Fibroblast of skin of right biceps (primary cell): ENCODE measurements around the gene SYCP2.
"Not testable (repeated sequence)": the region's sequence is repeated elsewhere in the genome, so short reads cannot be mapped to it uniquely, and the experiment has no call there.

Experiments
- DNase-seq: peaks from one replicate; pipeline ENCODE4 v3.0.0-alpha.2; 2013

The SYCP2 gene

DNA sequence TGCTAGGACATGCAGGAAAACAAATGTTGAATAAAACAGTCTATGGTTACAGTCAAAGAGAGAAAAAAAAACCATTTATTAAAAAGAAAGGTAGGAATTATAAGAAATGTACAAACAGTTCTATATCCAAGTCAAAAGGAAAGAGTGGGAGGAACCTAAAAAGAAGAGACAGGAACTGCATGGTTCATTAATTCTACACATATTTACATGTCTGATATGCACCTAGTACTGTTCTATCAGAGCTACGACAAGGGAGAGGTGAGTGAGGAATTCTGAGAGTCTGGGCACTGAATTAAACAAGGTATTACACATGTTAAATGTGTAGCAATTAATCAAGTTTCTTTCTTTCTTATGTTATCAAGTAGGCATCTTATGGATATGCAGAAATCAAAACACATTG is 41.9 kb downstream of the SYCP2 start:
- DNase-seq: no peak

DNA sequence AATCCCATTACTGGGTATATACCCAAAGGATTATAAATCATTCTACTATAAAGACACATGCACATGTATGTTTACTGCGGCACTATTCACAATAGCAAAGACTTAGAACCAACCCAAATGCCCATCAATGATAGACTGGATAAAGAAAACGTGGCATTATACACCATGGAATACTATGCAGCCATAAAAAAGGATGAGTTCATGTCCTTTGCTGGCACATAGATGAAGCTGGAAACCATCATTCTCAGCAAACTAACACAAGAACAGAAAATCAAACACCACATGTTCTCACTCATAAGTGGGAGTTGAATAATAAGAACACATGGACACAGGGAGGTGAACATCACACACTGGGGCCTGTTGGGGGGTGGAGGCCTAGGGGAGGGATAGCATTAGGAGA is 43.4 kb downstream of the SYCP2 start:
- not testable (repeated sequence) for DNase-seq

GRCh38 chr20:59888050-59888449 is 45.4 kb downstream of the SYCP2 start:
- no peak for DNase-seq

DNA sequence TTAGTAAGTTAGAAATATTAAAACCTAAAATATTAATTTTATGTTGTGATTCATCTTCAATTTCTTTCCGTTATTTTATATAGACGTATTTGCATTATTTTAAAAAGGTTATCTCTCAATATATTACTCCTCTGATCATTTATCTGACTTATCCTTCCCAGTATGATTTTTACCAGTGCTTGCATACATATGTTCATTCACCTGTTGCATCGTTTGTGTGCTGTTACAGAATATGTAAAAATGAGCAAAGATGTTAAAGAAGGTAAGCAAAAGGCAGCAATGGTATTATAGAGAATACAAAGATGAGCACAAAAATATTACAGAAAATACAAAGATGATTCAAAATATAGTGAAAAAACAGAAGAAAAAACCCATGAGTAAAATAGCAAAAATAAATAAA is 48.9 kb downstream of the SYCP2 start:
- DNase-seq: no peak

- no peak for DNase-seq
Measured at GRCh38 chr20:59880198-59880597, 53.2 kb downstream of the SYCP2 start.

DNA sequence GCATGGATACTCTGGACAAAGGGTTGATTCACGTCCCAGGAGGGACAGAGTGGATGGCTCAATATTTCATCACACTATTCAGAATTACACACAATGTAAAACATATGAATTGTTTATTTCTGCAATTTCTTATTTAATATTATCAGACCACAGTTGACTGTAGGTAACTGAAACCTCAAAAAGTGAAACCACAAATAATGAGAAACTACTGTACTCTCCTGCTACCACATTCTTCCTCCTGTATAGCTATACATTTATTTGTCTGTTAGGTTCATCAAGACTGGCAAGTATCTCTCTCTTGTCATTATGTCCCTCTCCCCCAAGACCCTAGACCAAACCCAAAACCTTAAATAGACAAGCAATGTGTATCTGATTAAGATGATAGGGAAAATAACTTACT is 60.0 kb downstream of the SYCP2 start:
- no peak for DNase-seq

DNA sequence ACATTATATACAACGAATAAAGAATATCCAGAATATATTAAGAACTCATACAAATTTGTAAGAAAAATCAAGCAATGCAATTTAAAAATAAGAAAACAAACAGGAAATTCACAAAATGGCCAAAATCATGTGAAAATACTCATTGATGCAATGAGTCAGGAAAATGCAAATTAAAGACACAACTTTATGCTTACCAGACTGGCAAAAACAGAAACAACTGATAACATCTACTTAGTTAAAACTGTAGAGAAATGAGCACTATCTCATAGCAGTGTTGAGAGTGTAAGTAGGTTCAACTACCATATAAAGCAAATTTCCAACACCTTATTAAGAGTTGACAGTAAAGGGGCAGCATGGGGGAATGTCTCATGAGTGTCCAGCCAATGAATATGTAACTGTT is 62.3 kb downstream of the SYCP2 start:
- DNase-seq: no peak

- no peak for DNase-seq
Measured at GRCh38 chr20:59866338-59866737, 67.1 kb downstream of the SYCP2 start.

DNA sequence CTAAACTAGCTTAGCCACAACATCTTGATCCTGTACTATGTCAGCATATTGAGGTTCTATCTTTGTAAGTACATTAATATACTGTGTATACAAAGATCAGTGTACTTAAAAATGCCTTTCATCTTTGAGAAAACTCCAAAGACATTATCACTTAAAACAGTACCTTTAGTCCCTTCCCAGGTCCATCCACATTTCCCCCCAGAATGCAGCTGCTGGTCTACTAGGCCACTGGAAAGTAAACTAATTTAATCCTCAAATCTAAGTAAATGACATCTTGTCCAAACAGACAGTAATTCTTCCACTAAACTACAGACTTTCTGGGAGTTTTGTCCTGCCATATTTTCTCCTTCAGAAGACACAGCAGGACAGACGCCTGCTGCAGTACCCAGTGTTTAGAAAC is 68.7 kb downstream of the SYCP2 start:
- no peak for DNase-seq

DNA sequence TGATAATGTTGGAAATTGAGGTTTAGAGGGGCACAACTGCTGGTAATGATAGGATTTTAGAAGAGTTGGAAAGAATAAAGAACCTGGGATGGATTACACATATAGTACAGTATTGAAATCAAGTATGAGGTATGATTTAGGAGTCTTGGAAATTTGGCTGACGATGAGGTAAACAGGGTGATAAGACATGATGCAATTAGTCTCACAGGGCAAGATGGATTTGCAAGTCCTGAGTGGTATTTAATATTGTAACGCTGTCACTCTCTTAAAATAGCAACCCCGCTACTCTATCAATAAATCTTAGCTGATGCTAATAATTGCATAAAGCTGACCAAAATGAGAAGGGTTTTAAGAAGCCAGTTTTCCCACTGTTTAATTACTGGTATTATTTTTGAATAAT is 70.4 kb downstream of the SYCP2 start:
- no peak for DNase-seq

DNA sequence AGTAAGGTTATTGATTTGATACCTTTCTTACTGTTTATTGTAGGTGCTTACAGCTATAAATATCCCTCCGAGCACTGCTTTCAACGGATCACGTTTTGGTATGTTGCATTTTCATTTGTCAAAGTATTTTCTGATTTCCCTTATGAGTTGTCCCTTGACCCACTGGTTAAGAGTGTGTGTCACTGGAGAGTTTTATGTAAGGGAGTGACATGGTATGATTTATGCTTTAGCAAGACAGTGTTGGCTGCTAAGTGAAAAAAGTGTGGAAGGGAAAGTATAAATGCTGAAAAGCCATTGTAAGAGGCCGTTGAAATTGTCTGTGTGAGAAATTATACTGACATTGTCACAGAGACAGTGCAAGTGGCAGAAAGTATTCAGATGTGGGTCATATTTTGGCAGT is 72.0 kb downstream of the SYCP2 start:
- DNase-seq: no peak

GRCh38 chr20:59858425-59858824 is 75.0 kb downstream of the SYCP2 start:
- no peak for DNase-seq

DNA sequence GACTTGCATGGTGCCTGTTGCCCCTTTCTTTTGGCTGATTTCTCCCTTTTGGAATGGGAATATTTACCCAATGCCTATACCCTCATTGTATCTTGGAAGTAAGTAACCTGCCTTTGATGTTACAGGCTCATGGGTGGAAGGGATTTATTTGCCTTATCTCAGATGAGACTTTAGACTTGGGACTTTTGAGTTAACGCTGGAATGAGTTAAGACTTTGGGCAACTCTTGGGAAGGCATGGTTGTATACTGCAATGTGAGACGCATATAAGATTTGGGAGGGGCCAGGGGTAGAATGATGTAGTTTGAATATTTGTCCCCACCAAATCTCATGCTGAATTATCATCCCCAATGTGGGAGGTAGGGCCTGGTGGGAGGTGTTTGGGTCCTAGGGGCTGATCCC is 75.5 kb downstream of the SYCP2 start:
- DNase-seq: no peak

- not testable (repeated sequence) for DNase-seq
Measured at GRCh38 chr20:59856941-59857340, 76.5 kb downstream of the SYCP2 start.

DNA sequence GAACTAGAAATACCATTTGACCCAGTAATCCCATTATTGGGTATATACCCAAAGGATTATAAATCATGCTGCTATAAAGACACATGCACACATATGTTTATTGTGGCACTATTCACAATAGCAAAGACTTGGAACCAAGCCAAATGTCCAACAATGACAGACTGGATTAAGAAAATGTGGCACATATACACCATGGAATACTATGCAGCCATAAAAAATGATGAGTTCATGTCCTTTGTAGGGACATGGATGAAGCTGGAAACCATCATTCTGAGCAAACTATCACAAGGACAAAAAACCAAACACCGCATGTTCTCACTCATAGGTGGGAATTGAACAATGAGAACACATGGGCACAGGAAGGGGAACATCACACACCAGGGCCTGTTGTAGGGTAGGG is 76.9 kb downstream of the SYCP2 start:
- DNase-seq: not testable (repeated sequence)

- DNase-seq: peak; percentile 37
Measured at GRCh38 chr20:59850018-59850641, 83.3 kb downstream of the SYCP2 start.

DNA sequence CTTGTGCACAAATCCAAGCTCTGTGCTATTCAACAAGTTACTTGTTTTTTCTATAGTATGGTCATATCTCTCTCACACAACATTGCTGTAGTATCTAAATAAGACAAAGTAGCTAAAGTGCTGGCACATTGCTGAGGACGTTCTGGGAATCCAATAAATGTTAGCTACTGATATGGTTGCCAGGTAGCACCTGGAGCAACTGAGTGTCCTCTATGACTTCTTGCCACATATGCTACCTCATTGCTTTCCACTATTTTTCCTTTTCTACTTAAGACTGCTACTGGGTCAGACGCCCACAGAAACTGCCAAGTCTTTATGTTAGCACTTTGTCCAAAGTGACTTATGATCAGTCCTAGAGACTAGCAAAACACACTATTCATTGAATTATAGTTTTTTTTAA is 85.3 kb downstream of the SYCP2 start:
- DNase-seq: no peak

DNA sequence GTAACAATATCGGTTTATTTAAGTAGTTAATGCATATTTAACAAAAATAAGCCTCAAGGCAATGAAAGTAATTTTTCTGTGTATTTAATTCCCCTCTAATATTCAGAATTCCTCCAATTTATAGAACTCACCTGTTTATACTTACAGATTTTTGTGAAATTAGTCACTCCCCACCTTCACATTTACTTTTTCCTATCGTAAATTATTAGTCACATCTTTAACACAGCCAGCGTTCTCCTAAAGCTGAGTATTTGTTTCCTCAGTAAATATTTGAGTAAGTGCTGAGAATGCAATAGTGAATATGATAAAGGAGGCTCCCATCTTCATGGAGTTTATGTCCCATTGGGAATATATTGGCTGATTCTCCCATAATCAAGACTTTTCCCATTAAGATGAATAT is 88.0 kb downstream of the SYCP2 start:
- no peak for DNase-seq

GRCh38 chr20:59839400-59839799 is 94.0 kb downstream of the SYCP2 start:
- no peak for DNase-seq

GRCh38 chr20:59837623-59838394 is 95.6 kb downstream of the SYCP2 start:
- no peak for DNase-seq

- DNase-seq: no peak
Measured at GRCh38 chr20:59836767-59837166, 96.7 kb downstream of the SYCP2 start.

- peak; percentile 65 for DNase-seq
Measured at GRCh38 chr20:59835448-59836395, 97.7 kb downstream of the SYCP2 start.

GRCh38 chr20:59835057-59835447 is 98.4 kb downstream of the SYCP2 start:
- DNase-seq: peak; percentile 62
